ENCODE data around the gene GNAQ.
A peak's percentile ranks its signal among the peaks of the same experiment; 100 is the strongest.

GRCh38 chr9:77848897-77849296 lies 182.7 kb downstream of the GNAQ start:
- TF ChIP-seq POLR2AphosphoS5 (IDR thresholded peaks at IDR 0.05) (peak; percentile 75 to 86), POLR2A (IDR thresholded peaks at IDR 0.05; ENCODE audit: low read depth) (no peak)
